Cardiac fibroblast (primary cell): ENCODE data around the gene IL3.
"Not testable (repeated sequence)": the region's sequence is repeated elsewhere in the genome, so short reads cannot be mapped to it uniquely, and the experiment has no call there.

Experiments used
- DNase-seq, 2 donors: peaks; one replicate each; pipeline versions ENCODE4 v3.0.0 to v3.0.0-alpha.2; 2010; ENCODE audit warnings: low read depth in 2 of 2
- H3K4me3 ChIP-seq, 2 donors: replicated peaks in 1 of 2; 1 replicate in 1 of 2; 2 replicates in 1 of 2; pipeline ENCODE4 v1.5.1; 2011; ENCODE audit warnings: low read depth in 2 of 2, low read length in 2 of 2, mild to moderate bottlenecking in 2 of 2, moderate library complexity in 1 of 2
- CTCF ChIP-seq: IDR thresholded peaks from one replicate; pipeline ENCODE4 v1.5.1; 2011; ENCODE audit warnings: low read depth, mild to moderate bottlenecking, low read length, inconsistent platforms

The IL3 gene

DNA sequence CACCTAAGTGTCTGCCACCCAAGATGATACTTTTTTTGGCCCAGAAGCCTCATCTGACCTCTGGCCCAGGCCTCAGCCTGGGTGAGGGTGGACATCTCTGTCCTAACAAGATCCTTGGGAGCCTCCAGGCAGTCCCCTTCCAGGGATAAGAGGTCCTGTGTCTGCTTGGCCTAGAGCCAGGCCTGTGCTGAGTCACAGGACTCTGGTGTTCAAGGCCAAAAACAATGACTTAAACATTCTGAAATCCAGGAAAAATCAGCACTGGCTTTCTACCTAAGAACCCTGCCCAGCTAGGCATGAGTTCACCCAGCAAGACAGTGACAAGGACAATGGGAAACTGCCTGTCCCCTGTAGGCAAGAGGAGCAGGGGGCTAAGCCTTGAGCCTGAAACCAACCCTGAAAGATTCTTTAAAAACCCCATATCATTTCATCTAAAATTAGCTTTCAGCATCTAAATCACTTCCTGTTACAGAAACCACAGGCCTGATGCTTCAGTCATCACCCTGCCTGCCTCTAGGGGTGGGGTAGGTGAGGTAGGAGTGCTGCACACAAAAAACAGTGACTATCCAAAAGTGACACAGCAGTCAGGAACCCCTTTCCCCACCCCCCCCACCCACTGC is 43.0 kb downstream of the IL3 start:
- no peak overlapping the region for H3K4me3 ChIP-seq
- TF ChIP-seq CTCF, result peak; percentile 16

GRCh38 chr5:132103969-132104391 is 43.5 kb downstream of the IL3 start:
- no peak overlapping the region for H3K4me3 ChIP-seq
- no peak for TF ChIP-seq CTCF
- peak in 1 of 2 donors; percentile 23 for DNase-seq

More for the DNA sequence above, 43.0 kb downstream of the IL3 start:
- peak; percentile 90 to 98 for DNase-seq

DNA sequence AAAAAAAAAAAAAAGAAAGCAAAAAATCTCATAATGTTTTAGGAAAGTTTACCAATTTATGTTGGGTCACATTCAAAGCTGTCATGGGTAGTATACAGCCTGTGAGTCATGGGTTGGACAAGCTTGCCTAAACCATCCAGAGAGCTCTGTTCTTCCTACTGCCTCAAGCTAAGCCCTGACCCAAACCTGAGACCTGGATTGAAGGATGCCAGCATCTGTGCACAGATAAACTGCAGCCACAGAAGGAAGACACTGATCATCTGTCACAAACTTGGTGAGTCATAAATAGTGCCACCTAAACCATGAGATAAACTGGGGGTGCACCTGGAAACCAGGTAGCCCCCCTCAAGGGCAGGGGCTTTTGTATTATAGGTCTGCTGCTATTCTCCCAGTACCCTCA is 44.1 kb downstream of the IL3 start:
- no peak overlapping the region for H3K4me3 ChIP-seq
- no peak for TF ChIP-seq CTCF
- peak in 1 of 2 donors; percentile 66 for DNase-seq

DNA sequence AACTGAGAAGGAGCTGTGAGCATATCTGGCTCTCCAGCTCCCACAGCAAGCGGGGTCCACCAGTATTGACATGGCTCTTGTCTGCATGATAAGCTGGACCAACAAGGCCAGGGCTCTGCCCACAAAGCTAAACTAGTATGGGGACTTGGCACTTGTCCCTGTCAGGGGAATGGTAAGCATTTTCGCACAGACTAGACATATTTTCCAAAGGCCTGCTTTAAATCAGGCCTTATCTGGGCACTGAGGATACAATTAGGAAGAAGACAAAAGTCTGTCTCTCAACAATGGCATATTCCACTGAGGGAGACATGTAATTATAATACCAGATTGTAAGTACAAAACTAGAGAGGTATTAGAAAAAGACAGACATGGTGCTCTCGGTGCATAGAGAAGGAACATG is 45.2 kb downstream of the IL3 start:
- no peak overlapping the region for H3K4me3 ChIP-seq
- TF ChIP-seq CTCF, result no peak

GRCh38 chr5:132108495-132108894 is 48.0 kb downstream of the IL3 start:
- not testable (repeated sequence) for DNase-seq, H3K4me3 ChIP-seq

More for the DNA sequence above, 45.2 kb downstream of the IL3 start:
- no peak for DNase-seq

GRCh38 chr5:132108957-132109356 is 48.5 kb downstream of the IL3 start:
- DNase-seq, result not testable (repeated sequence)

DNA sequence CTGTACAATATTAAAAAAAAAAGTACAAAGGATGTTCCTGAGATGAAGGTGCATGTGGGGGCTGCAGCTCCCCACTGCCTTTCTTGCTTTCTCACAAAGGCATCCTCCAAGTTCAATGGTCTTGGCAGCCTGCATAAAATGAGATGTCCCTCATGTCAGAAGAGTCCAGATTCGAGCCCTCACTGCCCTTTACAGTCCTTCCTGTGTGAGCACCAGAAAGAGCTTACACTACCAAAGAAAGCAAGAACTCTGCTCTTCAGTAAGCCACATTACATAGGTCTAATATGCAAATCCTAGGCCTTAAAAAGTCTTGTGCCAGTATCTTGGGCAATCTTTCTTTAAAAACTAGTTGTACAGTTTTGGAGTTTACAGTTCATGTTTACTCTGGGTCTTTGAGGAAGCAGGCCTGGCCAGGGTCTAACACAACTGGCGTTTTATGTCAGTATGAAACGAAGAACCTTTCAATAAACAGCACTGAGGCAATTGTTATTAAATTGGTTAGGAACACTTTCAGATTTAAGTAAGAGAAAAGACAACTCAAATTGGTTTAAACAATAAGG is 49.1 kb downstream of the IL3 start:
- no peak for TF ChIP-seq CTCF
- H3K4me3 ChIP-seq, result no peak overlapping the region
- no peak for DNase-seq

More at GRCh38 chr5:132108957-132109356, 48.5 kb downstream of the IL3 start:
- not testable (repeated sequence) for H3K4me3 ChIP-seq

GRCh38 chr5:132110195-132110594 is 49.7 kb downstream of the IL3 start:
- no peak for DNase-seq
- no peak overlapping the region for H3K4me3 ChIP-seq
- TF ChIP-seq CTCF, result no peak
